K562 (cell line): ENCODE data around the gene AP1M2. TPM values are rescaled to one million over a fixed set of nuclear protein-coding genes. Genes with fewer than 3 reads are reported as not detected.

Experiments
- ATAC-seq: fragments of 200-7000 bp; cut with Tn5 transposase; 3 replicates; pipeline ENCODE4 v1.9.1; 2020; ENCODE audit warnings: moderate library complexity
- BruUV-seq: library from RNA; stranded (reverse); fragments of 400-500 nt; replicated peaks from 2 replicates; lab custom pipeline; 2021; lab: Mats Ljungman, UMichigan
- CTCF ChIA-PET: fragments of 300-600 bp; formaldehyde crosslinking; extraction: SDS; loops from one replicate; lab custom pipeline; 2021; ENCODE audit warnings: low intra/inter-chr PET ratio; lab: Yijun Ruan, JAX
- POLR2A ChIA-PET: fragments of 300-600, 350-650 bp; sonication (Branson Sonifier 250); formaldehyde crosslinking; extraction: SDS; loops from one replicate; lab custom pipeline; 2021; ENCODE audit warnings: antibody characterized with exemption, inconsistent platforms; lab: Yijun Ruan, JAX
- DNase-seq, 4 experiments: peaks; one replicate each; pipeline versions ENCODE4 v3.0.0 to v3.0.0-alpha.2; 2011 to 2018; ENCODE audit warnings: low spot score in 3 of 4, mixed read lengths in 3 of 4; ENCODE audit errors: extremely low read depth in 1 of 4
- FAIRE-seq: peaks from 2 replicates; lab custom pipeline; 2011; peaks lifted over from hg19 to GRCh38; lab: Jason Lieb, UNC
- H2AFZ ChIP-seq: 2 replicates; pipeline ENCODE4 v1.6.0; 2011; ENCODE audit warnings: low read depth, low read length, control low read depth, inconsistent platforms
- H3K27ac ChIP-seq: fragments of 200-600 bp; 3 replicates; pipeline ENCODE4 v1.8.0; 2011; ENCODE audit warnings: low read depth, mild to moderate bottlenecking, control low read depth, inconsistent platforms, low read length, moderate library complexity, mixed read lengths; ENCODE audit errors: extremely low read depth
- H3K27me3 ChIP-seq, 2 experiments: fragments of 300-600 bp in 1 of 2; 2 replicates in 1 of 2; 3 replicates in 1 of 2; pipeline versions ENCODE4 v1.6.0 to v1.8.0; 2011; ENCODE audit warnings: inconsistent platforms in 2 of 2, low read length in 2 of 2, mild to moderate bottlenecking in 1 of 2, mixed read lengths in 1 of 2, moderate library complexity in 1 of 2; ENCODE audit not compliant: control insufficient read depth in 2 of 2, insufficient read depth in 2 of 2
- H3K36me3 ChIP-seq: fragments of 300-600 bp; 3 replicates; pipeline ENCODE4 v1.8.0; 2011; ENCODE audit warnings: mild to moderate bottlenecking, low read length, inconsistent platforms; ENCODE audit not compliant: control insufficient read depth, insufficient read depth
- H3K4me1 ChIP-seq, 2 experiments: fragments of 200-600 bp in 1 of 2; replicated peaks in 1 of 2; 2 replicates in 1 of 2; 3 replicates in 1 of 2; pipeline versions ENCODE4 v1.5.1 to v1.8.0; 2011; ENCODE audit warnings: inconsistent platforms in 2 of 2, low read length in 2 of 2, mild to moderate bottlenecking in 1 of 2, mixed read lengths in 1 of 2, moderate library complexity in 1 of 2; ENCODE audit not compliant: control insufficient read depth in 2 of 2, insufficient read depth in 2 of 2
- H3K4me2 ChIP-seq: 2 replicates; pipeline ENCODE4 v1.6.1; 2011; ENCODE audit warnings: low read length, control low read depth, inconsistent platforms, mixed read lengths; ENCODE audit not compliant: insufficient read depth
- H3K4me3 ChIP-seq: fragments of 200-600 bp; sonication (generic), shearing (Covaris generic); 2 replicates; pipeline ENCODE4 v1.5.1; 2016; ENCODE audit warnings: control low read depth, inconsistent platforms
- H3K79me2 ChIP-seq: fragments of 200-600 bp; 3 replicates; pipeline ENCODE4 v1.8.0; 2011; ENCODE audit warnings: low read length, inconsistent platforms; ENCODE audit not compliant: control insufficient read depth, insufficient read depth
- H3K9ac ChIP-seq, 2 experiments: 2 replicates each; pipeline versions ENCODE4 v1.6.0 to v1.6.1; 2011; ENCODE audit warnings: low read depth in 2 of 2, low read length in 2 of 2, control low read depth in 1 of 2, inconsistent platforms in 1 of 2, mild to moderate bottlenecking in 1 of 2, mixed read lengths in 1 of 2; ENCODE audit not compliant: insufficient read depth in 1 of 2
- H3K9me1 ChIP-seq: one replicate; pipeline ENCODE4 v1.6.0; 2011; ENCODE audit warnings: inconsistent platforms, mild to moderate bottlenecking, low read length, moderate library complexity; ENCODE audit not compliant: control insufficient read depth, insufficient read depth
- H3K9me3 ChIP-seq: replicated peaks from 2 replicates; pipeline ENCODE4 v1.5.1; 2011; ENCODE audit warnings: low read depth, low read length, inconsistent platforms; ENCODE audit not compliant: control insufficient read depth, insufficient read depth
- H4K20me1 ChIP-seq: replicated peaks from 2 replicates; pipeline ENCODE4 v1.6.1; 2011; ENCODE audit warnings: low read length, inconsistent platforms, mixed read lengths; ENCODE audit not compliant: control insufficient read depth, insufficient read depth
- ARID3B ChIP-seq: fragments of 250-450 bp; sonication (Bioruptor Pico); IDR thresholded peaks from 2 replicates; pipeline ENCODE4 v1.4.0; 2020; ENCODE audit warnings: borderline replicate concordance
- BRF2 ChIP-seq: IDR thresholded peaks from 3 replicates; pipeline ENCODE4 v1.6.1; 2011; ENCODE audit warnings: borderline replicate concordance, mild to moderate bottlenecking; ENCODE audit not compliant: insufficient read length, insufficient read depth
- E4F1 ChIP-seq: fragments of 250-450 bp; sonication (Bioruptor Pico); IDR thresholded peaks from 2 replicates; pipeline ENCODE4 v1.5.0; 2021; ENCODE audit warnings: mild to moderate bottlenecking, borderline replicate concordance
- FOS ChIP-seq: IDR thresholded peaks from 3 replicates; pipeline ENCODE4 v1.6.1; 2011; ENCODE audit not compliant: insufficient read length; ENCODE audit errors: extremely low read depth
- GABPA ChIP-seq: fragments of 200-800 bp; sonication (Bioruptor generic); conservative IDR thresholded peaks from 2 replicates; pipeline ENCODE4 v1.6.1; 2016; ENCODE audit warnings: low read depth, missing genetic modification characterization, missing compliant biosample characterization
- HES1 ChIP-seq: fragments of 450-650 bp; IDR thresholded peaks from 2 replicates; pipeline ENCODE4 v1.6.1; 2016; ENCODE audit warnings: low read depth, mild to moderate bottlenecking, moderate library complexity
- KDM4B ChIP-seq, 2 experiments: fragments of 450-650 bp in 1 of 2; sonication (generic) in 1 of 2; IDR thresholded peaks; 2 replicates each; pipeline ENCODE4 v1.6.1; 2016 to 2017; ENCODE audit warnings: borderline replicate concordance in 2 of 2, antibody characterized with exemption in 1 of 2, low read depth in 1 of 2, mild to moderate bottlenecking in 1 of 2
- KDM5B ChIP-seq: fragments of 200-600 bp; sonication (generic); IDR thresholded peaks from 2 replicates; pipeline ENCODE4 v1.6.1; 2012; ENCODE audit warnings: low read depth, mild to moderate bottlenecking, moderate library complexity, low read length, control low read depth, inconsistent platforms; ENCODE audit not compliant: insufficient replicate concordance
- MAX ChIP-seq: sonication (generic); formaldehyde crosslinking; IDR thresholded peaks from 2 replicates; pipeline ENCODE4 v1.9.0; 2022; ENCODE audit warnings: mild to moderate bottlenecking, missing genetic modification reagents
- RBM25 ChIP-seq: fragments of 200-400 bp; formaldehyde crosslinking; IDR thresholded peaks from 2 replicates; pipeline ENCODE4 v1.6.1; 2018; ENCODE audit warnings: low read length, low read depth, moderate library complexity; ENCODE audit not compliant: severe bottlenecking
- SAFB2 ChIP-seq: fragments of 200-400 bp; formaldehyde crosslinking; IDR thresholded peaks from 2 replicates; pipeline ENCODE4 v1.6.1; 2018; ENCODE audit warnings: borderline replicate concordance, low read length, low read depth, moderate library complexity; ENCODE audit not compliant: severe bottlenecking
- SMARCB1 ChIP-seq: IDR thresholded peaks from 2 replicates; pipeline ENCODE4 v1.6.1; 2011; ENCODE audit warnings: improper control_type of control experiment, low read depth; ENCODE audit not compliant: insufficient read length
- TAF1 ChIP-seq: IDR thresholded peaks from 2 replicates; pipeline ENCODE4 v1.6.1; 2011; ENCODE audit warnings: mild to moderate bottlenecking, low read length, moderate library complexity; ENCODE audit not compliant: insufficient read depth, control insufficient read depth, severe bottlenecking; ENCODE audit errors: extremely low read depth
- WGBS: fragments of 100-300 bp; shearing (Covaris generic); methylation state at CpG from one replicate; pipeline ENCODE4 v1.1.6; 2016; ENCODE audit warnings: low coverage, mixed read lengths; ENCODE audit not compliant: insufficient coverage; ENCODE audit errors: missing lambda C conversion rate; 5-methylcytosine and 5-hydroxymethylcytosine counted together
- in situ Hi-C: fragments of 300-500 bp; cut with MboI; formaldehyde crosslinking; loops from 4 replicates; pipeline ENCODE4 v1.15.0; 2018; ENCODE audit warnings: inconsistent platforms, mixed read lengths
- intact Hi-C: fragments of 100-400 bp; cut with micrococcal nuclease; formaldehyde crosslinking; loops from 2 replicates; pipeline ENCODE4 v1.14.2; 2022
- polyA plus RNA-seq, 8 experiments: library from polyadenylated mRNA; depleted of rRNA in 4 of 8; stranded (reverse) in 5 of 8; unstranded in 3 of 8; fragments of >200 nt; fragmentation: Nextera tagmentation in 2 of 8; fragmentation: Illumina TruSeq in 1 of 8; extraction: Ambion mirVana in 2 of 8; extraction: Trizol in 1 of 8; gene quantifications; 2 replicates each; pipeline versions ENCODE4 v1.2.1 to v1.2.3, GENCODE V29; 2011 to 2014; ENCODE audit warnings: inconsistent platforms in 1 of 8, missing spikeins in 1 of 8
- total RNA-seq, 7 experiments: library from RNA; depleted of rRNA in 6 of 7; stranded (reverse); fragments of >200 nt in 6 of 7; fragmentation: Illumina TruSeq in 2 of 7; extraction: Trizol in 2 of 7; gene quantifications; 2 replicates each; pipeline versions ENCODE4 v1.2.1 to v1.2.3, GENCODE V29; 2011 to 2021; ENCODE audit warnings: low replicate concordance in 1 of 7

Gene AP1M2
- total and polyA plus RNA-seq, 9 of the 15 experiments (the other 6 are each of a cell fraction or from before 2014, with no cell fraction given) = 0.33 to 1.4 (median 0.89) TPM; not detected in 1

- H3K9me3 ChIP-seq = no peaks in the 10 kb centered on the region
- FAIRE-seq (peak; percentile 19), ATAC-seq (peak; percentile 50), DNase-seq (peak; percentile 44 to 64 (median 56))
- peaks cover 24 to 27% of the 10 kb centered on the region in 2 experiments for H3K4me1 ChIP-seq
- H3K27ac ChIP-seq = peak overlapping the region; percentile 91
- peak overlapping the region; percentile 98 for H3K4me3 ChIP-seq
- CTCF ChIA-PET = no interaction called here
- H4K20me1 ChIP-seq = no peaks in the 10 kb centered on the region
- intact Hi-C loops (loop anchor here (2.0 kb wide), 1 partner anchor 14 kb away; no protein-coding TSS in a partner anchor), in situ Hi-C loops (no loop called here)
- peaks cover 2 to 4% of the 10 kb centered on the region in 2 experiments; a peak in 2 of 5 replicates for H3K27me3 ChIP-seq
- WGBS = 11% methylated on average over 13 of the region's 19 CpGs
- POLR2A ChIA-PET = interaction anchor here (0.7 to 2.3 kb wide), 5 partner anchors 13 to 103 kb away, joined by 3 to 18 read pairs (median 6); no protein-coding TSS in a partner anchor
- peak overlapping the region; percentile 90 to 95 for H3K9ac ChIP-seq
- no peaks in the 10 kb centered on the region for H3K36me3 ChIP-seq
- H3K79me2 ChIP-seq = peaks cover 27% of the 10 kb centered on the region
- H3K4me2 ChIP-seq = peak overlapping the region; percentile 96
- H2AFZ ChIP-seq = peak overlapping the region; percentile 96
- no peaks in the 10 kb centered on the region for H3K9me1 ChIP-seq
- TSS peak; percentile 72 for BruUV-seq
- no peak for TF ChIP-seq HES1
- TF ChIP-seq ARID3B = no peak
- TF ChIP-seq RBM25 = no peak
- TF ChIP-seq KDM5B = peak; percentile 42
- no peak for TF ChIP-seq E4F1 (CRISPR knock-in tag)
- TF ChIP-seq GABPA (tag) = peak; percentile 64; the same call in 1 of the 2 replicates
- peak; percentile 34 for TF ChIP-seq TAF1
- no peak for TF ChIP-seq SAFB2
- TF ChIP-seq SMARCB1 = no peak
- no peak for TF ChIP-seq MAX (CRISPR knock-in tag)
- TF ChIP-seq KDM4B (IDR thresholded peaks at IDR 0.05; ENCODE audit: borderline replicate concordance in 2 of 2, low read depth in 1 of 2) = no peak
- TF ChIP-seq FOS = no peak
- TF ChIP-seq BRF2 = no peak
Observed at GRCh38 chr19:10603084-10603872, 16.2 kb upstream of the AP1M2 start.
